ENCODE data around the gene SETD2.
A peak's percentile ranks its signal among the peaks of the same experiment; 100 is the strongest.

SETD2 gene

GRCh38 chr3:46979958-46980497, 183.9 kb downstream of the SETD2 start:
- no peak for DNase-seq (ENCODE audit: low read depth)

GRCh38 chr3:46978985-46979944, 184.6 kb downstream of the SETD2 start, which contains the start of gene NBEAL2:
Gene NBEAL2, plus strand, starts transcription at chr3:46979666. Its CDS starts 196 bp downstream, at chr3:46979862.
- DNase-seq (ENCODE audit: low read depth): peak; percentile 95

DNA sequence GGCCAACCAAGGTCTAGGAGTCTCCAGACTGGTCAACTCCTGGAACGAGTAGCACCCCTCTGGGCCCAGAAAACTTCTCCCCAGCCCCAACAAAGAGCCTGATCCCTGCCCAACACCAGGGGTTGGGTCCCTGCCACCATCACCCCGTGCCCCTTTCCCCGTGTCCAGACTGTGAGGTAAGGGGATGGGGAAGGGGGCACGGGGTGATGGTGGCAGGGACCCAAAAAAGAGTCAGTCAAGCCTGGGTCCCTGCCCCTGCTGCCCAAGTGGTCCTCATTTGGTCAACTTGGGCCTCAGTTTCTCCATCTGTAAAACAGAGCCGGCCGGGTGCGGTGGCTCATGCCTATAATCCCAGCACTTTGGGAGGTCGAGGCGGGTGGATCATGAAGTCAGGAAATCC, 185.5 kb downstream of the SETD2 start:
- DNase-seq (ENCODE audit: low read depth): no peak

DNA sequence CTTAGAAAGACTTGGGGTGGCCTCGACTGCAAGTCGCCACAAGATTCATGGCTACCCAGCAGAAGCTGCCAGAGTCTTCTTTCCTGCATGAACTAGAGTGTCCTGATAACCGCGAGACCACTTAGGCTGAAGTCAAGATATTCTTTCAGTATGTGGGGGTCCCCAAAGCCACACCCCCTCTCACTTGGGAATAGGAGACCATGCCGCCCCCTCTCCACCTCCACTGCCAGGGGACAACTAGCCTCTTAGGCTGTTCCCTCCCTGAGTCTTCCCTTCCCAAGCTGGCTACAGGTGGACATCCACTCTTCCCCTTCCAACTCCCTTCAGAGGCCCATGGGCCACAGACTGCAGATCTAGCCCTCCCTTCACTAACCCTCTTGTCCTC, 186.1 kb downstream of the SETD2 start:
- no peak for DNase-seq (ENCODE audit: low read depth)

DNA sequence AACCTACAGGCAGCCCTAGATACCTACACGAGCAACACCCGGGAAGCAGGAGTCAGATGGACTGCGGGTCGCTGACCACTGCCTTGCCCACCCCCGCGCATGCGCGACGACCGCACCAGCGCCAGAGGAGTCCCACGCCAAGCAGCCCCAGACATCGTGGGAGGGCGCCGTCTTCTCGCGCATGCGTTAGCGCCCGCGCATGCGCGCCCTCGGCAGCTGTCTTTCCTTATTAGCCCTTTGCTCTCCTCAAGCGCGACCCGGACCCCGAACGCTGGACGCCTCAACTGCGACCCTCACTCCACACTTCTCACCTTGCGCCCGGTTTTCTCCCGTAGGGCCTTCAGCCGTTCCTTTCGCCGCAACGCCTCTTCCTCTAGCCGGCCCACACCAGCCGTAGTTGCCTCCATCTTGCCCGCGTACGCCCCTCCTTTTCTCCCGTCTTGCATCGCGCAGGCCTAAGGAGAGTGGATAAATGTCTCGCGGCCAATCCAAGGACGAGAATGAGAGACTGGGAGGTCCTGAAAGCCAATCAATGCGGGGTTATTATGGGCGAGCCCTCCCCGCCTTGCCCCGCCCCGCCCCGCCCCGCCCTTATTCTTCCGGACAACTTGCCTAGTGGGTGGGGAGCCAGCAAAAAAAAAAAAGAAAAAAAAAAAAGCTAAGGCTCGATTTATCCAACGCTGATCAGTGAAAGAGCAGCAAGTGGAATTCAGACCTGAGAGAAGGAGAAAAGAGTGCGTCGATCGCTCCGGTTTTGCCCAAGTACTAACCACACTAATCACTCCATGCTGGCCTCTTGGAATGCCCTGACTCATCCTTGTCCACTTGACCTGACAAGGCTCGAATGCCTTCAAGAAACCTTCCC, 187.4 kb downstream of the SETD2 start, which contains the start of gene CCDC12:
CCDC12 (minus strand) TSS at position 420 of the 865 bp plus-strand sequence; CDS start at position 407, 13 bp downstream.
- peak; percentile 88 for DNase-seq (ENCODE audit: low read depth)

DNA sequence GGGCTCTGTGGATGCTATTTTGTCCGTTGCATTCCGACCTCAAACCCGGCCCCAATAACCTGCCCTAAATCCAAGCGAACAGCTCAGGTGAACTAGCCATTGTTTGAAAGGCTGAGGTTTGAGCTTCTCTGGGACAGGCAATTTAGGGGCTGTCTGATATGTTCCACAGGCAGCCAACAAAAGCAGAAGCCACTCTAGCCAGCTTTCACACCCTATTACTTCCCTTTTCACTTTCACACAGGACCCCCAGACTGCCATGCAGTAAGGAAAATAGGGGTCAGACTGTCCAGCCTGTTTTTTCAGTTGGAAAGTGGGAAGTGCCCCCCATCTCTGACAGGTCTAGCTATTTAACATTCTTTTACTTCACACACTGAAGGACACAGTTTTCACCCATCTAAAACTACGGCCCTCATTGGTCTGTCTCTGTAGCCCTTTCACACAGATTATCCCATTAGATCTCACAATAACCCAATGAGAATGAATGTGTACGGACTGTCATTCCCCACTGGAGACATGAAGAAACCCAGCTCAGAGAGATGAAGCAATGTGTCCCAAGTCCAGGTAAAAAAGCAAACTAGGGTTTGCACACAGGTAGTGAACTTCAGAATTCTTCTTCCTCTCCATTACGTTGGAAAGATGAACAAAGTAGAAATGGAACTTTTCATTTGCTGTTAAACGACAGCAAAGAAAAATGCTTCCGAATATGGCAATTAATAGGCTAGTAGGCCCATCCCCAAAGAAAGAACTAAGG, 189.3 kb downstream of the SETD2 start:
- DNase-seq (ENCODE audit: low read depth): no peak

DNA sequence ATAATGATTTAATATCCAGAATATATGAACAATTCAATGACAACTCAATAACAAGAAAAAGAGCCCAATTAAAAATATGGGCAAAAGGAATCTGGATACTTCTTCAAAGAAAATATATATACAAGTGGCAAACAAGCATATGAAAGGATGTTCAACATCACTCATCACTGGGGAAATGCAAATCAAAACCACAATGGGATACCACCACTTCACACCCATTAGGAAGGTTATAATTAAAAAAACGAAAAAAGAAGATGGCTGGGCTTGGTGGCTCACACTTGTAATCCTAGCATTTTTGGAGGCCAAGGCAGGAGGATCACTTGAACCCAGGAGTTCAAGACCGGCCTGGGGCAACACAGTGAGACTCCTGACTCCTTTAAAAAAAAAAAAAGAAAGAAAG, 191.5 kb downstream of the SETD2 start:
- DNase-seq (ENCODE audit: low read depth): no peak

DNA sequence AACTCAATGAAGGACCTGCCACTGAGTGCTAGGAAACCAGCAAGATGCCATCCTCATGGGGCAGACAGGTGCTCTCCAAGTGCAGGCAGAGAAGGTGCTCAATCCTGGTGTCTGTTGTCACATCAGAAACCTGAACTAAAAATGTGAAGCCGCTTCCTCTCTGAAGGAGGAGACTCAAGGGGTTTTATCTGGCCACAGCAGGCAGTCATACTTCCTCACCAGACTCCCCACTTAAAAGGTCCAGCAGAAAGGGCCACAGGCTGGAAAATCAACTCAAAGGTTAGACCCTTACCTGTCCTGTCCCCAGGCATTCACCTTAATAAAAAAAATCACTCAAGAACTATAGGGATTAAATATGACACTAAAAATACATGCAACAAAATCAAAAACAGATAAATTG, 192.2 kb downstream of the SETD2 start:
- DNase-seq (ENCODE audit: low read depth): no peak

GRCh38 chr3:46971151-46971550, 192.8 kb downstream of the SETD2 start:
- DNase-seq (ENCODE audit: low read depth): no peak

GRCh38 chr3:46970391-46971091, 193.4 kb downstream of the SETD2 start:
- DNase-seq (ENCODE audit: low read depth): no peak

DNA sequence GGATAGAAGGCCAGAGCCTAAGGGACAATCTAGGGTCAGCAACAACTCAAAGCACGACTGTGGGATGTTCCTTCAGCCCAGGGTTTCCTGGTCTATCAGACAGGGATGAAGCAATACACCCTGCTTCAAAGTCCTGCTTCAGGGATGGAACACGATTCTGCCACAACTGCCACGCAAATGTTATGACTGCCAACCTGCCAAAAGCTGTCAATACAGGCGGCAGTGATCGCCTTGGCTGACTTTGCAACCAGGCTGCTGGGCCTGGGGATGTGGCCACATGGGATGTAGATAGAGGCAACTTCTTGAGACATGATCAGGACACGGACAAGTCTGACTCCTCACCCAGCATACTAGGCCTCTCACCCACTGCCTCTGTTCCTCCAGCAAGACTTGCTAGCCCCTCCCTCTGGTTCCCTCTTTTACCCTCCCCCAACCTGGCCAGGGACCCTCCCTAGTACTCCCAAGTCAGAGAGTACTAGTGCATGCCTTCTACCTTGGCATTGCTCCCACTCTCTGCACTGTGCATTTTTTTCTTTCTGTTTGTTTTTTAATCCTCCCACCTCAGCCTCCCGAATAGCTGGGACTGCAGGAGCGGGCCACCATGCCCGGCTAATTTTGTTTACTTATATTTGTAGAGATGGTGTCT, 195.0 kb downstream of the SETD2 start:
- DNase-seq (ENCODE audit: low read depth): no peak

DNA sequence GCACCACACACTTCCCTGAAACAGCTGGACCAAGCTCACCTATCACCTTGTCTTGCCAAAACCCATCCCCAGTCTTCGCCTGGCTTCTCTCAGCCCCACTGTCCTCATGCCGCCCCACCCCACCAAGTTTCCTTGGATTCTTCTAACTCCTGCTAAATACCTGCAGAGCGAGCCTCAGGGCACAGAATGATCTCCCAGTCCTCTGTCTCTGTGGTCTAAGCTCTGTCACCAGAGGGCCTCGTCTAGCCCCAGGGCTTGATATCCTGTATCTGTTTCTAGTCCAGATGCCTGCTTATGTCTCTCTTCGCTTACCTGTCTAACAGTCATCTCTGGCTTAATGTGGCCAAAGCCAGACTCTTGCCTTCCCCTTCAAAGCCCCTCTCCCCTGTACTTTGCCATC, 197.1 kb downstream of the SETD2 start:
- no peak for DNase-seq (ENCODE audit: low read depth)

Data from activated T-helper 9 cell treated with anti-CD3 and anti-CD28 coated beads, Interleukin-2, amount 50 U/mL, for 16 hours (primary cell).